ENCODE results near the gene D2HGDH.
"Not testable (repeated sequence)": the region's sequence is repeated elsewhere in the genome, so short reads cannot be mapped to it uniquely, and the experiment has no call there.

Gene D2HGDH

DNA sequence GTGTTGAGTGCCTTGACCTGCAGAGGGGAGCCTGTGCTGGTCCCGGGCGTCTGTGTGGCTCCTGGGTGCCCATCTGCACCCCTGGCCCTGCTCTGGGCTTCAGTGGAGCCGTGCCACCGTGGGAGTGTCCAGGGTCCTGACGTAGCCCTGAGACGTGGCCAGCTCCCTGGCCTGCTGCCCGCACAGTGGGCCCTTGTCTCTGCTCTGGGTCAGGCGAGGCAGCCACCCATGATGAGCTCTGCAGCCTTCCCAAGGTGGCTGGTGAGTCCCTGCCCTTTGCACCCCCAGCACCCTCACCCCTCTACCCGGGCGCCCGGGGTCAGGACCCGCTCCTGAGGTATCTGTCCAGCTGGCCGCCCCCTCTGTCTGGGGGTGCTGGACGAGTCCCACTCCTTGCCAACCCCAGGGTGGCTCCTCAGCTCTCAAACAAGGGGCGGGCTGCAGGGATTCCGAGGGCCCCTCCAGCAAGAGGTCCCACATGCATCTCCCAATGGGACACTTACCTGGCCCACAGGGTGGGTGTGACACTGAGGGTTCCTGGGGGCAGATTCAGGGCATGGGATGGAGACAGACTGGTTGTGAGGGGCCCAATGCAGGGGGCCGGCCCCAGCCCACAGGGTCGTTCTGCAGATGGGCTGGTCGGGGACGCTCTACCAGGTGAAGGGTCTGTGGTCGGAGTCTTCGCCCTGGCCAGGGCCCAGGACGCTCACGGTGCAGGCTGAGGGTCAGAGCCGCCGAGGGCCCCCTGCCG, 76.9 kb downstream of the D2HGDH start:
- DNase-seq: no peak

DNA sequence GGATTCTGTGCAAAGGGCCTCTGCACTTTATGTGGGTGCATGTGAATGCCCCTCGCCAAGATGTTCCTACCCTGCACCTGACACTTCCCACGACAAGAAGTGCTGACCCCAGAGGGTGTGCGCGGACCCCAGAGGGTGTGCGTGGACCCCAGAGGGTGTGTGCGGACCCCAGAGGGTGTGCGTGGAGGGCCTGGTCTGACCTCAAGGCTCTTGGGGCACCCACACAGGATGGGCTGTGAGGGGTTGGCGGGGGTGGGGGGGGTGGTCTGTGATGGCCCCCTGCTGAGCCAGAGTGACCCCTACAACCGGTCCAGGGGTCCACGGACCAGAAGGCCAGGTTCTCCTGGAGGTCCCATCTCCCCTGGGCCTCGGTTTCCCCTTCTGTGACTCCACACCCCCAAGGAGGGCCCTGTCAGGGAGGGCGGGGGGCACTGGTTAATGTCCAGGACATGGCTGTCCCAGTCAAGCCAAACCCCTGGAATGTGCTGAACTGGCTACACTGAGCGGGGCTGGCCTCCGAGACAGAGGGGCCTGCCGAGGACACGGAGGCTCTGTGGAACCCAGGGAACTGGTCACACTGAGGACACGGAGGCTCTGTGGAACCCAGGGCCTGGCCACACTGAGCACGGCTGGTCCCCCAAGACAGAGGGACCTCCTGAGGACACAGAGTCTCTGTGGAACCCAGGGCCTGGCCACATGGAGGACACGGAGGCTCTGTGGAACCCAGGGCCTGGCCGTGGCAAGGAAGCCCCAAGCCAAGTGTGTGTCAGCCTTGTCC, 77.7 kb downstream of the D2HGDH start:
- DNase-seq: no peak

DNA sequence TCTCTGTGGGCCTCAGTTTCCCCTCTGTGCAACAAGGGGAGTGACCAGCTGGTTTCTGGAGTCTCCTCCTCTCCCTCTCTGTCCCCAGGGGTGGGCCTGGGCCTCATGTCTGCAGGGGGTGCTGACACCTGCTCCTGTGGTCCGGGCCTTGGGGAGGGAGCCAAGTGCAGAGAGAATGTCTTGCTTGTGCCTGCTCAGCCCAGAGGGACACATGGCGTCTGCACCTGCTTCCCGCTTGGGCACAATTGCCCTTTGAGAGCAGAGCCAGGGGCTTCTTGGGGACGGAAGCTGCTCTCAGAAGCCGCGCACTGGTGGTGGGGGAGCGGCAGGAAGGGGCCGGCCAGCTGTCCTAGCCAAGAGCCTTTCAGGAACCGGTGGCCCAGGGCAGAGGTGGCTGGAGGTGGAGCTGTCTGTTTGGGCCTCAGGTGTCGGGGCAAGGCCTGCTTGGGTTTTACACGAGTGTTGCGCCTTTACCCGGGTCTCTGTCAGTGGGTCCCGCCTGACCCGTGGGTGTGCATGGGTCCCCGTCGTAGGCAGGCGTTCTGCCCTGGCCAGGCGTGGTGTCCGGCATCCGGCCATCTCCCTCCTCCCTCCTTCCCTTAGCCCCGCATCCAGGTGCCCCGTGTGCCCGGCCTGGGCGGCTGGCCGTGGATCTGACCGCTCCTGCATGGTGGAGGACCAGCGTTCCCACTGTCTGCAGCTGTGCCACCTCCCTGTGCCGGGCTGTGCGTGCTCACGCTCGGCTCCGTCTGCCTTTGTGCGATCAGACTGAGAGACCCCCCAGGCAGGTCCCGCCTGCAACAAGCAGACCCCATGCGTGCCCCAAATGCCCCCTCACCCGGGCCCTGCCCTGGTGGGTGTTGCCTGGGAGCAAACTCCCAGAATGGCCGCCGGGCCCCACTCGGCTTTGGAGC, 78.6 kb downstream of the D2HGDH start:
- DNase-seq: no peak

DNA sequence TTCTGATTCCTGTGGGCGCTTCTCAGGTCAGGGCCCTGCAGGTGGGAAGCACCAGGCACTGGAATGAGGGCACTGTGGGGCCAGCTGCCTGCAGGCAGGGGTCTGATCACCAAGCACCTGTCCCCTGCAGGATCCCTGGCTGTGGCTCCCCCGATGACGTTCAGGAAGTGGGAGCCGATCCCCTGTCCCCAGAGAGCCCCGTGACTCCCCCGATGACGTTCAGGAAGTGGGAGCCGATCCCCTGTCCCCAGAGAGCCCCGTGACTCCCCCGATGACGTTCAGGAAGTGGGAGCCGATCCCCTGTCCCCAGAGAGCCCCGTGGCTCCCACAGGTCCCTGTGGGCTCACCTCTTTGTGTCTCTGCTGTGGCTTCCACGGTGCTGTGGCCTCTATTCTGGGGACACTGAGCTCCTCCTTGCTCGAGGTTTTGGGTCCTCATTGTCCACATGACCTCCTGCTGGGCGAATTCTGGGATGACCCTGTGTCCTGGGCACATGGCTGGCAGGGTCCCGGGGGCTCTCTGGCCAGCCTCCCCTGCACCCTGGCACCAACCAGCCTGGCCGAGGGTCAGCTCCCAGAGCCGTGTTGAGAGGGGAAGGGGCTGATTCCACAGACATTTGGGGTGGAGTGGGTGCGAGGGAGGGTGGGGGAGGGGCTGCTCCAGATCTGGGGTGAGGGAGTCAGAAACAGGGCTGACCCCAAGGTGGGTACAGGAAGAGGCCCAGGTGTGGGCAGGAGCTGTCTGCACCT, 79.4 kb downstream of the D2HGDH start:
- DNase-seq: peak; percentile 22

DNA sequence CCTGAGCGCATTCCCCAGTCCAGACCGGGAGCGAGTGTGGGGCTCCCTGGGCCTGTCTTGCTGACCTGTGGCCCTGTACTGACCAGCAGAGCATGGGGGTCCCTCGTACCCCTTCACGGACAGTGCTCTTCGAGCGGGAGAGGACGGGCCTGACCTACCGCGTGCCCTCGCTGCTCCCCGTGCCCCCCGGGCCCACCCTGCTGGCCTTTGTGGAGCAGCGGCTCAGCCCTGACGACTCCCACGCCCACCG, 79.9 kb downstream of the D2HGDH start:
- DNase-seq: no peak

DNA sequence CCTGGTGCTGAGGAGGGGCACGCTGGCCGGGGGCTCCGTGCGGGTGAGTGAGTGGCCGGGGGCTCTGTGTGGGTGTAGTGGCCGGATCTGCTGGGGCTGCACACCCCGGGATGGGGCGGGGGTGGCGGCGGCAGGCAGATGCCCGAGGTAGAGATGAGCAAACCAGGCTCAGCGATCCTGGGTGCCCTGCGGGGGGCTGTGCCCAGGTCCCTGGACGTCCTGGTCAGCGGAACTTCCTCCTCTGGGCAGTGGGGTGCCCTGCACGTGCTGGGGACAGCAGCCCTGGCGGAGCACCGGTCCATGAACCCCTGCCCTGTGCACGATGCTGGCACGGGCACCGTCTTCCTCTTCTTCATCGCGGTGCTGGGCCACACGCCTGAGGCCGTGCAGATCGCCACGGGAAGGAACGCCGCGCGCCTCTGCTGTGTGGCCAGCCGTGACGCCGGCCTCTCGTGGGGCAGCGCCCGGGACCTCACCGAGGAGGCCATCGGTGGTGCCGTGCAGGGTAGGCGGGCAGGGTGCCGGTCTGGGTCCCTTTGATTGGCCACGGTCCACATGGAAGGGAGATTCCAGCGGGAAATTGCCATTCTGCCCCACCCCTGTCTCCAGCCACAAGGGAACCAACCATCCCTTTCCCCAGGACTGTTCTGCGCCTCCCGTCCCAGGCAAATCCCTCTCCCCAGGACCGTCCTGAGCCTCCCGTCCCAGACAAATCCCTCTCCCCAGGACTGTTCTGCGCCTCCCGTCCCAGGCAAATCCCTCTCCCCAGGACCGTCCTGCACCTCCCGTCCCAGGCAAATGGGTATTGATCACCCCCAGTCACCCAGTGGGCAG, 80.4 kb downstream of the D2HGDH start:
- DNase-seq: no peak

DNA sequence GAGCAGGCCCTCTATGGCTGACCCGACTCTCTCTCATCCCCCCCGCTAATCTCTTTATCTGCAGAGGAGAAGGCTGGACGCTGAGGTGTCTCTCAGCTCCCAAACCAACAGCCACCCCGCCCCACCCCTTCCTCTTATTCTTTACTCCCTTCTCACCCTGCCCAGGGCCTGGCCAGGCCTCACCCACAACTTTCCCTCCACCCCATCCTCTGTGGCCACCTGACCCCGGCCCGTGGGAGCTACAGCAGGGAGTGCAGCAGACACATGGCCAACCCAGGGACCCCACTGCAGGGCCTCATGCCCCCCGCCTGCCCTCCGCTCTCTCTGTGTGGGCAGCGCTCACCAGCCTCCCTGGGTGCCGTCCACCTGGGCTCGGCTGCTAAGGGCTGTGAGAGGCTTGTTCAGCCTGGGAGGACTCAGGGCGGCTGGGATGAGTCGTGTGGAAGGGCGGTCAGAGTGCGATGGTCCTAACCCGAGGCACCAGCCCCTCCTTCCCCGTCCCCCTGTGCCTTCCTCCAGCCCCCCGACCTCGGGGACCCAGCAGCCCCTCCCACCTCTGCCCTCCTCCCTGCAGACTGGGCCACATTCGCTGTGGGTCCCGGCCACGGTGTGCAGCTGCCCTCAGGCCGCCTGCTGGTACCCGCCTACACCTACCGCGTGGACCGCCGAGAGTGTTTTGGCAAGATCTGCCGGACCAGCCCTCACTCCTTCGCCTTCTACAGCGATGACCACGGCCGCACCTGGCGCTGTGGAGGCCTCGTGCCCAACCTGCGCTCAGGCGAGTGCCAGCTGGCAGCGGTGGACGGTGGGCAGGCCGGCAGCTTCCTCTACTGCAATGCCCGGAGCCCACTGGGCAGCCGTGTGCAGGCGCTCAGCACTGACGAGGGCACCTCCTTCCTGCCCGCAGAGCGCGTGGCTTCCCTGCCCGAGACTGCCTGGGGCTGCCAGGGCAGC, 81.3 kb downstream of the D2HGDH start:
- no peak for DNase-seq

DNA sequence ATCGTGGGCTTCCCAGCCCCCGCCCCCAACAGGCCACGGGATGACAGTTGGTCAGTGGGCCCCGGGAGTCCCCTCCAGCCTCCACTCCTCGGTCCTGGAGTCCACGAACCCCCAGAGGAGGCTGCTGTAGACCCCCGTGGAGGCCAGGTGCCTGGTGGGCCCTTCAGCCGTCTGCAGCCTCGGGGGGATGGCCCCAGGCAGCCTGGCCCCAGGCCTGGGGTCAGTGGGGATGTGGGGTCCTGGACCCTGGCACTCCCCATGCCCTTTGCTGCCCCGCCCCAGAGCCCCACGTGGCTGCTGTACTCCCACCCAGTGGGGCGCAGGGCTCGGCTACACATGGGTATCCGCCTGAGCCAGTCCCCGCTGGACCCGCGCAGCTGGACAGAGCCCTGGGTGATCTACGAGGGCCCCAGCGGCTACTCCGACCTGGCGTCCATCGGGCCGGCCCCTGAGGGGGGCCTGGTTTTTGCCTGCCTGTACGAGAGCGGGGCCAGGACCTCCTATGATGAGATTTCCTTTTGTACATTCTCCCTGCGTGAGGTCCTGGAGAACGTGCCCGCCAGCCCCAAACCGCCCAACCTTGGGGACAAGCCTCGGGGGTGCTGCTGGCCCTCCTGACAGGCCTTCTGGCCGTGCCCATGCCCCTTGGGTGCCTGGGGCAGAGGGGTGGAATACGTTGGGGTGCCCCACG, 82.1 kb downstream of the D2HGDH start:
- DNase-seq: no peak

DNA sequence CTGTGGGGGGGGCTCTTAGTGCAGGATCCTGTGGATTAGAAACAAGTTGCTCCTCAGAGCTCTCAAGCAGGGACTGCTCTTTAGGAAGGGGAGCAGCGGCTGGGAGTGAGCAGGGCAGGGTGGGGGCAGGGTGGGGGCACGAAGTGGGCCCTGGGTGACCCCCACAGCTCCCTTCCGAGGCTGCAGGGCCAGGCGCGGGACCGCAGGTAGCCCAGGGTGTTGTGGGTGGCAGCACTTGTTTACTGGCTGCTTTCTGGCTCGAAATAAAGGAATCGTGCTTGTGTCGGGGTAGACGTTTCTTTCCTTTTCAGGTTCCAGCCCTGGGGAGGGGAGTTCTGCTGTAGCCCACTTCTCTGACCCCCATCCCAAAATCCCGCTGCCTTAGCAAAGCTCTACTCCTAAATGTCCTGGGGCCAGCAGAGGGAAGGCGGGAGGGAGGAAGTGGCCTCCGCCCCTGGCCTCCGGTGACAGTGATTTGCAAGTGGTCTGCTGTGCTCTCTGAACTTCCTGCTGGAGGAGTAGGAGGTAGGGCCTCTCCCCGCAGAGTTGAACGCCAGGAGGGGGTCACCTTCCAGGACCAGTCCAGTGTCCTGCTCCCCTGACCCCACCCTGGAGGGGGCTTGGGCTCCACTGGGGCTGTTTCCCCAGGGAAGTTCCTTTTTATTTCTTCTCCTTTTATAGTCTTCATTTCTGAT, 82.8 kb downstream of the D2HGDH start:
- DNase-seq: no peak

DNA sequence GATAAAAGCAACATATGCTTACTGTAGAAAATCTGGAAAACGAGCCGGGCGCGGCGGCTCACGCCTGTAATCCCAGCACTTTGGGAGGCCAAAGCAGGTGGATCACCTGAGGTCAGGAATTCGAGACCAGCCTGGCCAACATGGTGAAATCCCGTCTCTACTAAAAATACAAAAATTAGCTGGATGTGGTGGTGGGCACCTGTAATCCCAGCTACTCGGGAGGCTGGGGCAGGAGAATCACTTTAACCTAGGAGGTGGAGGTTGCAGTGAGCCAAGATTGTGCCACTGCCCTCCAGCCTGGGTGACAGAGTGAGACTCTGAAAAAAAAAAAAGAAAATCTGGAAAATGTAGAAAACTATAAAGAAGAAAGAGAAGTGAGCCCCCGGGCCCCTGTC, 83.4 kb downstream of the D2HGDH start:
- DNase-seq: not testable (repeated sequence)
